ENCODE measurements around the gene LPIN1.

LPIN1 gene

DNA sequence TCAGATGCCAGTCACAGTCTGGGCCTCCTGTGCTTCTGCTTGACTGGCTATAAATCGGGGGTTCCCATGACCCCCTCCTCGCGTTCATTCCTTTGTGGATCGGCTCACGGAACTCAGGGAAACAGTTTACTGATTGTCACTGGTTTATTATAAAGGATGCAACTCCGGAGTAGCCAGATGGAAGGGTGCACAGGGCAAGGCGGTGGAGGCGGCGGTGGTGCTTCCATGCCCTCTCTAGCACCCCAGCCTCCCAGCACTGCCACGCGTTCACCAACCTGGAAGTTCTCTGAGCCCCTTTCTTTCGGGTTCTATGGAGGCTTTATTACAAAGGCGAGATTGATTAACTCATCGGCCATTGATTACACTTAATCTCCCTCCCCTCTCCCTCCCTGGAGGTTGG is 15.6 kb downstream of the LPIN1 start:
- TF ChIP-seq, protein P1, sequence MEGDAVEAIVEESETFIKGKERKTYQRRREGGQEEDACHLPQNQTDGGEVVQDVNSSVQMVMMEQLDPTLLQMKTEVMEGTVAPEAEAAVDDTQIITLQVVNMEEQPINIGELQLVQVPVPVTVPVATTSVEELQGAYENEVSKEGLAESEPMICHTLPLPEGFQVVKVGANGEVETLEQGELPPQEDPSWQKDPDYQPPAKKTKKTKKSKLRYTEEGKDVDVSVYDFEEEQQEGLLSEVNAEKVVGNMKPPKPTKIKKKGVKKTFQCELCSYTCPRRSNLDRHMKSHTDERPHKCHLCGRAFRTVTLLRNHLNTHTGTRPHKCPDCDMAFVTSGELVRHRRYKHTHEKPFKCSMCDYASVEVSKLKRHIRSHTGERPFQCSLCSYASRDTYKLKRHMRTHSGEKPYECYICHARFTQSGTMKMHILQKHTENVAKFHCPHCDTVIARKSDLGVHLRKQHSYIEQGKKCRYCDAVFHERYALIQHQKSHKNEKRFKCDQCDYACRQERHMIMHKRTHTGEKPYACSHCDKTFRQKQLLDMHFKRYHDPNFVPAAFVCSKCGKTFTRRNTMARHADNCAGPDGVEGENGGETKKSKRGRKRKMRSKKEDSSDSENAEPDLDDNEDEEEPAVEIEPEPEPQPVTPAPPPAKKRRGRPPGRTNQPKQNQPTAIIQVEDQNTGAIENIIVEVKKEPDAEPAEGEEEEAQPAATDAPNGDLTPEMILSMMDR (IDR thresholded peaks at IDR 0.05; ENCODE audit: low read depth, low read length, missing control alignments), result no peak
- DNase-seq (ENCODE audit: low read depth), result no peak
- in situ Hi-C loops (cut with HindIII; ENCODE audit: low sequenced_read_pairs), result no loop called here
- H3K4me3 ChIP-seq (ENCODE audit: low read depth, low read length), result no peak overlapping the region

DNA sequence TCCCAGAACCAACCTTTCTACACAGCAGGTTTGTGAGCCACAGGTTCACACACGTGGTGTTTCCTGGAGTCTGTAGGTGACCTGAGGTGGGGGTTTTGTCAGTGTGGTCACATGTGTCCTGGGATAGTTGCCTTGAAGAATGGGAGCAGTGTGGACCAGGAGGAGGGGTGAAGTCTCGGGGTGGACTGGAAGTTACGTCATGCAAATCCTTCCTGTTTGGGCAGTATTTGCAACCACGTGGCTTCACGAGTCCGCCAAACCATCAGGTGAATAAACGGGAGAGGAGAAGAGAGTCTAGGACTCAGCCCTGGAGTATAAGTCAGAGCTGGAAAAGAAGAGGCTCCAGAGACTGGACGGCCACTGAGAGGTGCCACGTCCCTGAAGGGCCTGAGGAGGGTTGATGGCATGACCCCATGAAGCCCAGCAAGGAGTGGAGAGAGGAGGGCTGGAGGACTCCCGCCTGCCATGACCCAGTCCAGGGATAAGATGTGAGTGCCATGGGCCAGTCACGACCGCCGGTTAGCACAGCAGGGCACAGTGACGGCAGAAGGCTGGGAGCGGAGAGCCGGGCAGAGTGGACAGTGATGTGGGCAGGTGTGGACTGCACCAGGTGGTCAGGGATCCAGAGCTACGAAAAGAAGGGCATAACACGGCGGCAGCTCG is 16.5 kb downstream of the LPIN1 start:
- no peak overlapping the region for H3K4me3 ChIP-seq (ENCODE audit: low read depth, low read length)
- no peak for DNase-seq (ENCODE audit: low read depth)
- in situ Hi-C loops (cut with HindIII; ENCODE audit: low sequenced_read_pairs), result no loop called here
- TF ChIP-seq, protein P1 (IDR thresholded peaks at IDR 0.05; ENCODE audit: low read depth, low read length, missing control alignments), result no peak

DNA sequence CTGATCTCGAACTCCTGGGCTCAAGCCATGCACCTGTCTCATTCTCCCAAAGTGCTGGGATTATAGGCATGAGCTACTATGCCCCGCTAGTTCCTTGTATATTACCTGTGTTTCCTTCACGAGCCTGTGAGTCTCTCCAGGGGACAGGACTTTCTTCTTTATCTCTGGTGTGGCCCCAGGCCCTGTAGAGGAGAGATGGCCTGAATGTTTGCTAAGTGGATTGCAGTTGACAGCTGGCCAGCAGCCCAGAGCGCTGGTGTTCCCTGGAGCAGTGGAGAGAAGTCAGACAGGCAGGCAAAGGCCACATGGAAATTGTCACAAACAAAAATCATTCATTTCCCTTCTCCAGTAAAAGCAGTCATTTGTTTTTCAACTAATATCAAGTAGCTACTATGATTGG is 17.9 kb downstream of the LPIN1 start:
- H3K4me3 ChIP-seq (ENCODE audit: low read depth, low read length), result no peak overlapping the region
- in situ Hi-C loops (cut with HindIII; ENCODE audit: low sequenced_read_pairs), result no loop called here
- DNase-seq (ENCODE audit: low read depth), result no peak
- TF ChIP-seq, protein P1 (IDR thresholded peaks at IDR 0.05; ENCODE audit: low read depth, low read length, missing control alignments), result no peak

DNA sequence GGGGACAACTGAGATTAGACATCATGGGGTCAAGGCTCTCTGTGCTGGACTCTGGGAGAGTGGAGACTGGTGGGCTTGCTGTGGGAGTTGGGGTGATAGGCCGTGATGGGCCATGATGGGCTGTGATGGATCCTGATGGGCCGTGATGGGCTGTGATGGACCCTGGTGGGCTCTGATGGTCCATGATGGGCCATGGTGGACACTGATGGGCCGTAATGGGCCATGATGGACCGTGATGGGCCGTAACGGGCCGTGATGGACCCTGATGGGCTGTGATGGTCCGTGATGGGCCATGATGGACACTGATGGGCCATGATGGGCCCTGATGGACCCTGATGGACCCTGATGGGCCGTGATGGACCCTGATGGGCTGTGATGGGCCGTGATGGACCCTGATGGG is 18.5 kb downstream of the LPIN1 start:
- H3K4me3 ChIP-seq (ENCODE audit: low read depth, low read length), result no peak overlapping the region
- in situ Hi-C loops (cut with HindIII; ENCODE audit: low sequenced_read_pairs), result no loop called here
- no peak for DNase-seq (ENCODE audit: low read depth)
- TF ChIP-seq, protein P1 (IDR thresholded peaks at IDR 0.05; ENCODE audit: low read depth, low read length, missing control alignments), result no peak

DNA sequence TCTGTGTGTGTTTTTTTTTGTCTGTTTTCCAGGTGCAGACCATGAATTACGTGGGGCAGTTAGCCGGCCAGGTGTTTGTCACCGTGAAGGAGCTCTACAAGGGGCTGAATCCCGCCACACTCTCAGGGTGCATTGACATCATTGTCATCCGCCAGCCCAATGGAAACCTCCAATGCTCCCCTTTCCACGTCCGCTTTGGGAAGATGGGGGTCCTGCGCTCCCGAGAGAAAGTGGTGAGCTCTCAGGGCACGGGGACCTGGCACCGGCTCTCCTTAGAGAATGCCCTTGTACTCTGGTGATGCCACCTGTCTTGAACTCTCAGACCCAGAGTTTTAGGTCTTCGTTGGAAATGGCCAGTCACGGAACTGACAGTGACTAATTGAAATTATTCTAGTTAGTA is 19.1 kb downstream of the LPIN1 start:
- in situ Hi-C loops (cut with HindIII; ENCODE audit: low sequenced_read_pairs), result no loop called here
- H3K4me3 ChIP-seq (ENCODE audit: low read depth, low read length), result no peak overlapping the region
- DNase-seq (ENCODE audit: low read depth), result no peak
- TF ChIP-seq, protein P1 (IDR thresholded peaks at IDR 0.05; ENCODE audit: low read depth, low read length, missing control alignments), result no peak

DNA sequence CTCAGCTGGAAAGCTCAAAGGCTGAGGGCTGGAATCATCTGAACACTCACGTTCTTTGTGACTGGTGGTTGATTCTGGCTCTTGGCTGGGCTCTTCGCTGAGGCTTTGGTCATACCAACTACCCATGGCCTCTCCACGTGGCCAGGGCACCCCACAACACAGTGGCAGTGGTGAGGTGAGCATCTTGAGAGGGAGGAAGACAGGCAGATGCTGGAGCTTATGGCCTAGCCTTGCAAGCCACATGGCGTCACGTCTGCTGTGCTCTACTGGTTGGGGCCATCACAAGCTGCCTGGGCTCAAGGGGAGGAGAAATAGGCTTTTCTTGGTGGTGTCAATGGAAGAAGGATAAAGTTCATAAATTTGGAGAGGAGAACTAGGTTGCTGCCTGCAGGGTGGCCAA is 19.6 kb downstream of the LPIN1 start:
- in situ Hi-C loops (cut with HindIII; ENCODE audit: low sequenced_read_pairs), result no loop called here
- DNase-seq (ENCODE audit: low read depth), result no peak
- H3K4me3 ChIP-seq (ENCODE audit: low read depth, low read length), result no peak overlapping the region
- TF ChIP-seq, protein P1 (IDR thresholded peaks at IDR 0.05; ENCODE audit: low read depth, low read length, missing control alignments), result no peak

Data from astrocyte of the cerebellum (primary cell).